Activated naive CD4-positive, alpha-beta T cell treated with anti-CD3 and anti-CD28 coated beads, Interleukin-2, amount 50 U/mL, for 16 hours (primary cell): ENCODE results near the gene DES.
A peak's percentile ranks its signal among the peaks of the same experiment; 100 is the strongest.

Source experiments
- DNase-seq: peaks from one replicate; pipeline ENCODE4 v3.0.0-alpha.2; 2020

DES gene

GRCh38 chr2:219475697-219476651, 57.8 kb downstream of the DES start:
- peak; percentile 65 for DNase-seq
